ENCODE data around the gene NOL4L.

The NOL4L gene

DNA sequence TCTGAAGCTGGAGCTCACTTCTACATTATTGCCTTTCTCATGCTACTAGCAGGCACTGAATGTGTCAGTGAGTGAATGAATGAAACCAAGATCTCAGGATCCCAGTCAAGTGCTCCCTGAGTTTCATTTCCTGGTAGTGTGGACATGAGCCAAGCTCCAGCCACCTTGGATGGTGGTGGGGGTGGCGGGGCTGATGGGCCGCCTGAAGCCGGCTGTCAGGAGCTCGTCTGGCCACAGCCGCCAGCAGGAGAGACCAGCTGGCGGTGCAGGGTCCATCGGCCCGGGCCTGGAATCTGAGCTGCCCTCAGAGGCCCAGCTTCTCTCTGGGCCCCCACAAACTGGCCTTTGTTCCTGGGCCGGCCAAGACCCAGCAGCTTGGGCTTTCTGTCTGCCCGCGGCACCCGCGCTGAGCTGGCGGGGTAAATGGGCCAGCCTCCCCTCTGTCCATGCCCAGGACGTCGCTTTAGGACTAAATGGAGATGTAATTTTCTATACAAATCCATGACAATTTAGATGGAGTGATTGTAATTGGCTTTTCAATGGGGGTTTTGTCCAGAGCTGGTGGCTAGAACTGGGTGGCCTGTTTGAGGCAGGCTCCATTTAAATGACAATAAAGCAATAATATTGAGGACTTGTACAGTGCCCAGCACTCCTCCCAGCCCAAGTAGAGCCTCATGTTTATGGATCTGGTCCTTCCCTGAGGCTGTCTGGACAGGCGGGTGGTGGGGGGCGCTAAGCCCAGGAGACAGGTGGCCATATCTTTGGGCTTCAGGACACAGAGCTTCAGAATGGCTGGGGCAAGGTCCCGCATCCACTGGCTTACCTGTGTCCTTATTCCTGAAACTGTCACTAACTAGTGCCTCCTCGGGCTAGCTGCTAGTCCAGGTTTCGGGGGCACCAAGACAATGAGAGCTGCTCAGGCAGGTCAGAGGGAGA, 43.5 kb downstream of the NOL4L start:
- H3K4me3 ChIP-seq (ENCODE audit: low read depth, low read length, poor library complexity, severe bottlenecking) = no peak overlapping the region
- no peak overlapping the region for H2AFZ ChIP-seq (ENCODE audit: low read length)
- no peak overlapping the region for H3K27ac ChIP-seq (ENCODE audit: low read depth, low read length, poor library complexity, severe bottlenecking)
- peaks cover 34% of the 10 kb centered on the region for H3K4me1 ChIP-seq (ENCODE audit: insufficient read depth, low read length, severe bottlenecking)
- H3K9me3 ChIP-seq (ENCODE audit: low read length) = no peaks in the 10 kb centered on the region
- TF ChIP-seq EZH2 (IDR thresholded peaks at IDR 0.05; ENCODE audit: borderline replicate concordance, low read length) (no peak), CTCF (IDR thresholded peaks at IDR 0.05; ENCODE audit: low read length) (no peak)
- H3K4me2 ChIP-seq (ENCODE audit: low read length) = no peak overlapping the region
- no peaks in the 10 kb centered on the region; the same call in 1 of the 2 replicates for H3K27me3 ChIP-seq (ENCODE audit: insufficient read depth, low read length)
- no peaks in the 10 kb centered on the region for H3K36me3 ChIP-seq (ENCODE audit: insufficient read depth, low read length)
- H4K20me1 ChIP-seq (ENCODE audit: insufficient read depth, low read length) = no peaks in the 10 kb centered on the region
- H3K9ac ChIP-seq (ENCODE audit: low read length) = no peak overlapping the region
- H3F3A ChIP-seq (ENCODE audit: insufficient read depth, low read length) = no peaks in the 10 kb centered on the region
- no peaks in the 10 kb centered on the region for H3K79me2 ChIP-seq (ENCODE audit: insufficient read depth, low read length)
- no peaks in the 10 kb centered on the region for H3K9me2 ChIP-seq (ENCODE audit: low read depth, low read length)

DNA sequence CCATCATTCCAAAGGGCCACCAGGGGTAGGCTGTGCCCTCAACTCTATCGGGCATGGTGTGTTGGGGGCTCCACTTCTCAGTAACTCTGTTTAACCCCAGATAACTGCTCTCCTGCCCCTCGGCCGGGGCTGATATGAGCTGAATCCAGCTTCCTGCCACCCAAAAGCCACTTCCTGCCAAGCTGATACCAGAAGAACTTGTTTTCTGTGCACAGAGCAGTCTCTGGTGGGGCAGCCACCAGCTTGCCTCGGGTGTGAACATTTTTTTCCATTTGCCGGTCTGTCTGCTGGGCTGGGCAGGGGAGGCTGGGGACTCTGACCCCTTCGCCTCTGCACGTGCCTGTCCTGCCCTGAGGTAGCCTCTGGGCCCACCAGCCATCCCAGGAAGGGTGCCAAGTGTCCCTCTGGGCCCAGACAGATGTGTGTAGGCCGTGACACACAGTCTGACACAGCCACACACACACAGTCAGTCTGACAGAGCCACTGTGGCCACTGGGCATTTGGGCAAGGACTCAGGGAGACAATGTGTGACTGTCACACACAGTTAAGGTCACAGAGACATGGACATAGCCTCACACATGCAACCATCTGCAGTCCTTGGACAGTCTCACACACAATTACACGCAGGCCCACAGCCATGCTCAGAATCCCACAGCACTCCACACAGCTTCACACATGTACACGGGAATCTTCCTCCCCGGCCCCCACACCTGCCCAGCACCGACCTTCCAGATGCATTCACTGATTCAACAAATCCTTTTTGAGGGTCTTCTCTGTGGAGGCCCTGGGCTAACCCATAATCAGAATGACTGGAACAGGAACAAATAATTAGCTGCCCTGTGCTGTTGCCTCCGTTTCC, 45.1 kb downstream of the NOL4L start:
- H3F3A ChIP-seq (ENCODE audit: insufficient read depth, low read length) = no peaks in the 10 kb centered on the region
- H3K79me2 ChIP-seq (ENCODE audit: insufficient read depth, low read length) = no peaks in the 10 kb centered on the region
- H3K9ac ChIP-seq (ENCODE audit: low read length) = peak overlapping the region; percentile 27; the same call in 1 of the 2 replicates
- H4K20me1 ChIP-seq (ENCODE audit: insufficient read depth, low read length) = no peaks in the 10 kb centered on the region
- no peaks in the 10 kb centered on the region for H3K36me3 ChIP-seq (ENCODE audit: insufficient read depth, low read length)
- H3K4me3 ChIP-seq (ENCODE audit: low read depth, low read length, poor library complexity, severe bottlenecking) = no peak overlapping the region
- no peaks in the 10 kb centered on the region for H3K9me2 ChIP-seq (ENCODE audit: low read depth, low read length)
- H3K9me3 ChIP-seq (ENCODE audit: low read length) = no peaks in the 10 kb centered on the region
- TF ChIP-seq CTCF (IDR thresholded peaks at IDR 0.05; ENCODE audit: low read length) = no peak; the same call in 1 of the 2 replicates
- TF ChIP-seq EZH2 (IDR thresholded peaks at IDR 0.05; ENCODE audit: borderline replicate concordance, low read length) = no peak
- H3K4me2 ChIP-seq (ENCODE audit: low read length) = peak overlapping the region; percentile 54
- peak overlapping the region; percentile 62; the same call in 1 of the 2 replicates for H2AFZ ChIP-seq (ENCODE audit: low read length)
- H3K4me1 ChIP-seq (ENCODE audit: insufficient read depth, low read length, severe bottlenecking) = peaks cover 46% of the 10 kb centered on the region
- no peaks in the 10 kb centered on the region; the same call in 1 of the 2 replicates for H3K27me3 ChIP-seq (ENCODE audit: insufficient read depth, low read length)
- peak overlapping the region; percentile 73 for H3K27ac ChIP-seq (ENCODE audit: low read depth, low read length, poor library complexity, severe bottlenecking)

GRCh38 chr20:32539026-32539816, 45.9 kb downstream of the NOL4L start:
- Histone ChIP-seq H3K79me2 (ENCODE audit: insufficient read depth, low read length) (no peaks in the 10 kb centered on the region), H3K4me1 (ENCODE audit: insufficient read depth, low read length, severe bottlenecking) (peaks cover 53% of the 10 kb centered on the region), H3K4me3 (ENCODE audit: low read depth, low read length, poor library complexity, severe bottlenecking) (no peak overlapping the region), H3K9me3 (ENCODE audit: low read length) (no peaks in the 10 kb centered on the region), H4K20me1 (ENCODE audit: insufficient read depth, low read length) (no peaks in the 10 kb centered on the region), H3K36me3 (ENCODE audit: insufficient read depth, low read length) (no peaks in the 10 kb centered on the region), H2AFZ (ENCODE audit: low read length) (peak overlapping the region; percentile 62; the same call in 1 of the 2 replicates), H3K27me3 (ENCODE audit: insufficient read depth, low read length) (no peaks in the 10 kb centered on the region; the same call in 1 of the 2 replicates), H3K9ac (ENCODE audit: low read length) (peak overlapping the region; percentile 27; the same call in 1 of the 2 replicates), H3F3A (ENCODE audit: insufficient read depth, low read length) (no peaks in the 10 kb centered on the region), H3K4me2 (ENCODE audit: low read length) (peak overlapping the region; percentile 54), H3K27ac (ENCODE audit: low read depth, low read length, poor library complexity, severe bottlenecking) (peak overlapping the region; percentile 73), H3K9me2 (ENCODE audit: low read depth, low read length) (no peaks in the 10 kb centered on the region)
- TF ChIP-seq CTCF (IDR thresholded peaks at IDR 0.05; ENCODE audit: low read length) (no peak), EZH2 (IDR thresholded peaks at IDR 0.05; ENCODE audit: borderline replicate concordance, low read length) (no peak)
